Endothelial cell of hepatic sinusoid (primary cell): ENCODE measurements around the gene RGS11.
"Not testable (repeated sequence)": the region's sequence is repeated elsewhere in the genome, so short reads cannot be mapped to it uniquely, and the experiment has no call there.

Experiments used
- in situ Hi-C: cut with HindIII; loops from 2 replicates; pipeline ENCODE4 v1.10.0; 2017; ENCODE audit warnings: low sequenced_read_pairs

The RGS11 gene

DNA sequence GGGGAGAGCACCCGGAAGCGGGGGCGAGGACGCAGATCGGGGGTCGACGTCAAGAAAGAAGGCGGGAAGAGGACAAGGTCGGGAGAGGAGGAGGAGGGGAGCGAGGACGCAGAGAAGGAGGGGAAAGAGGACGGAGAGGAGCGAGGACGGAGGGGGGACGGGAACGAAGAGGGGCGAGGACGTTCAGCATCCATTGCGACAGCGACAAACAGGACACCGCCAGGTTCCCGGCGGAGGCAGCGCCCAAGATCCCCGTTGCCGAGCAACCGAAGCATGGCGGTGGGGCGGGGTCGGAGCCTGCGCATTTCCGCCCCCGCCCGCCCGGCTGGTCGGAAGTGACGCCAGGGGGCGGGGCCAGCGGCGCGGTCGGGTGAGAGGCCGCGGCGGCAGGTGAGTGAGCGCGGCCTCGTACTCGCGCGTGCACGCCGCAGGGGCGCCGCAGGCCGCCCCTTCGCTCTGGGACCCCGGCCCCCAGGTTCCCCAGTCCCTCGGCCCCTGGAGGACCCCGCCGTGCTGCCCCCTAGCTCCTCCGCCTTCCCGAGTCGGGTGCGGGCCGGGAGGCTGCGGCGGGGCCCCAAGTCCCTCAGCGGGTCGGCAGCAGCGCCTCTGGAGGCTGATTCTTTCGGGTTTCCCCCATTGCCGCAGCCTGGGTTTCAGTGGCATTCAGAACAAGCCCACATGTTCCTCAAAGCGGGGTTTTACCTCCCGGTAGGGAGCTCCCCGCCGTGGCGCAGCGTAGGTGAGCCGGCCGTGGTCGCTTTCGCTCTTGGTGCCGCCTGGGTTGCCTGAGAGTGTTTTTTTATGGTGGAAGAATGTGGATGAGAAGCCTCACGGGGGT is 41.1 kb downstream of the RGS11 start, which contains the start of gene FAM234A:
Gene FAM234A, plus strand, starts transcription at position 354 of the 838 bp plus-strand sequence. CDS start 19,593 bp downstream, outside the sequence.
- in situ Hi-C loops: no loop called here

DNA sequence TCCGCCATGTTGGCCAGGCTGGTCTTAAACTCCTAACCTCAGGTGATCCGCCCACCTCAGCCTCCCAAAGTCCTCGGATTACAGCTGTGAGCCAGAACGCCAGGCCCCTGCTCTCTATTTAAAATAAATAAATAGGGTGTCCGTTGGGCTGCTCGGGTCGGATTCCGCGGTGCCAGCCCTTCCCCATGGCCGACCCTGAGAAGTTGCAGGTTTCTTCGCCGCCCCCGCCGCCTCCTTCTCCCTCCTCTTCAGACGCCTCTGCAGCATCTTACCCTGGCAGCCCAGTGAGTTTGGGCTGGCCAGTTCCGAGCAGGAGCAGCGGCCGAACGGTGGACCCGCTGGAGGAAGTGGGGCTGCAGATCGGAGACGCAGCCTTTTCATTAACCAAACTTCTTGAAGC is 44.8 kb downstream of the RGS11 start:
- in situ Hi-C loops: no loop called here

DNA sequence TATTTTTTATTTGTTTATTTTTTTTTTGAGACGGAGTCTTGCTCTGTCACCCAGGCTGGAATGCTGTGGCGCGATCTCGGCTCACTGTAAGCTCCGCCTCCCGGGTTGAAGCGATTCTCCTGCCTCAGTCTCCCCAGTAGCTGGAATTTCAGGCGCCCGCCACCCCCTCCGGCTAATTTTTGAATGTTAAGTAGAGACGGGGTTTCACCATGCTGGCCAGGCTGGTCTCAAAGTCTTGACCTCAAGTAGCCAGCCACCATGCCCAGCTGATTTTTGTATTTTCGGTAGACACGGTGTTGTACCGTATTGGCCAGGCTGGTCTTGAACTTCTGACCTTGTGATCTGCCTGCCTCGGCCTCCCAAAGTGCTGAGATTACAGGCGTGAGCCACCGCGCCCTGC is 45.4 kb downstream of the RGS11 start:
- in situ Hi-C loops: not testable (repeated sequence)

DNA sequence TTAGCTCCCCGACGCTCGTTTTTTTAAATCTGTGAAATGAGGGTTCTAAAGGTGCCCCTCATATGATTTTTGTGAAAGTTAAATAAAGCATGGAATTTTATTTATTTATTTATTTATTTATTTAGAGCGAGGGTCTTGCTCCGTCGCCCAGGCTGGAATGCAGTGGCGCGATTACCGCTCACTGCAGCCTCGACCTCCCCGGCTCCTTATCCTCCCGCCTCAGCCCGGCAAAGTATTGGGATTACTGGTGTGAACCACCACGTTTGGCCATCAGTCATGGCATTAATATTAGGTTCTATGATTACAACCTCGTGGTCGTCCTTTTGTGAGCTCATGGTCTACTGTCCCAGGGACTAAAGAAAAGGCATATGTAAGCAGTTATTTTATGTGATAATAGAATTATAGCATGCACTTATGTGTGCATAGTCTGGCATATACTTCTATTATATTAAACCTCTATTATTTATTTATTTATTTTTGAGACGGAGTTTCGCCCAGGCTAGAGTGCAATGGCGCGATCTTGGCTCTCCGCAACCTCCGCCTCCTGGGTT is 45.9 kb downstream of the RGS11 start:
- in situ Hi-C loops: no loop called here

DNA sequence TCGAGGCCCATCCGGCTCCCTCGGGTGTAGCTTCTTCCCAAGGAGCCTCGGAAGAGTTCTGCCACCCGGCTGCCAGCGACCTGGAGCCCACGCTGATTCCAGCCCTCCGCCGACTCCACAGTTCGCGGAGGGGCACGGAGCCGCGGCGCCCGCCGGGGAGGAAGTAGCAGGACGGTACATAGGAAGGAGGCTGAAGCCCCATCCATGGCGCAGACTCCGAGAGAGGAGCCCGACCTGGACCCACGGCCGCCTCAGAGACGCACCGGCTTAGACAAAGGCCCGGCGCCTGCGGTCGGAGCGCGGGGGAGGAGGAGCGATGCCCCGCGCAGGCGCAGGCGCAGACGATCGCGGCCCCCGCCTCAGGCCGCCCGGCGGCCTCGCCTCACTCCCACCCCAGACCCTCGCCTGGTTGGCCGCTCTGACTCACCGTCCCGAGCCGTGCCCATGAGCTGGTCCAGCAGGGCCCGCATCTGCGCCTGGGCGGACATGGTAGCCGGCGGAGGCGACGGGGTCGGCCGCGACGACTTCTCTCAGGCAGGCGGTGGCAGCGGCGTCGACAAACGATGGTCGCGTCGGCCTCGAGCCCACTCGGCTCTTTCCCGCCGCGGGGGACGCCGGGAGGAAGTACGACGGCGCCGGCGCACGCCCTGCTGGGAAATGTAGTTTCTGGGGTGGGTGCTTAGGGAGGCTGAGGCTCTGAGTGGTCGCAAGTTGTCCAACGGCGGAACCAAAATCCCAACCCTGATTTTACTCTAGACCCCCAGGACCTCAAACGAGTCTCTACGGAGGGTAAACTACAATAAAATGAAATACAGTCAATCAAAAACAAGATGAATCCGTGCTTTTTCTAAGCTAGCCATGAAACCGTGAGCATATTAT is 46.7 kb downstream of the RGS11 start, which contains the start of gene LUC7L:
Gene LUC7L, minus strand, starts transcription at position 598 of the 879 bp plus-strand sequence. Its CDS starts 110 bp downstream, at position 488.
- in situ Hi-C loops: no loop called here

DNA sequence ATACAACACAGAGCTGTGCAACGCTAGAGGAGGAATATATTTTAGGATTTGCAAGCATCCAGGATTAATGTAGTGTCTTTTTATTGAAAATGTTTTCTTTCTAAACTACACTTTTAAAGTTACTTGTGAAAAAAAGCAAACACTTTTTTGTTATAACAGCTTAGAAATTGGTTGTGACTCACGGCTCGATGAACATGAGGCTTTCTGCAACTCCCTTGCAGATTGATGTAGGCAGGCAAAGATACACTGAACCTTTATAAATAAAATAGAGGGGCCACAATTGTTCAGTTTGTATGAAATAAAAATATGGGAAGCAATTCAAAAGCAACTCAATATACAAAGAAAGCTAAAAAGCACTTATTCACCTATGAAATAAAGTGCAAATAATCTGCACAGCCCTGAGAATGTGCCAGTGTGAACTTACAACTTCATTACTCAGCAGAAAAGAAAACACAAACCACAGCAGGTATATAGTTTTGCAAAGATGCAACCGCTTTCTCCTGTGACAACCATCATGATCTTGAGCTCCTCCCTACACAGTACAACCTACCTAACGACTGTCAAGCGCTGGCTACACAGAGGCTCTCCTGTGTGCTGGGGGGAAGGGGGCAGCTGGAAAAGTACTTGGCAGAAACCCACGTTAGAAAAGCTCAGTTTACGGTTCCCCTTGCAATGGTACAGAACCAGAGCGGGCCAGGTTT is 47.4 kb downstream of the RGS11 start:
- in situ Hi-C loops: no loop called here

DNA sequence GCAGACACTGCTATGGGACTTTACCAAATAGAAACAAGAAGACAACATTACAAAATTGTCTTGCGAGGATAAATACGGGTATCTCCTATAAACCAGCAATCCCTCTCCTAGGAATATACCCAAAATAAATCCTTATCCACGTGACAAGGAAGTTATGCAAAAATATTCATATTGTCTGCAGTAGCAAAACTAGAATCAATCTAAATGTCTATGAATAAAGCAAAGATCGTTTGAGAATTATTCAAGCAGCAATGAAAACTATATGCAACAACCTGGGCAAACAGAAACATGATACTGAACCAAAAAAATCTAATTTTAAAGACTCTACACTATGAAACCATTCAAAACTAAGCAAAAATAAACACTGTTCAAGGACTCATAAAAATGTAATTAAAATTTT is 55.7 kb downstream of the RGS11 start:
- in situ Hi-C loops: no loop called here
